GM12874 (cell line): ENCODE data around the gene KCNIP1.

ENCODE experiments used
- CTCF ChIP-seq: IDR thresholded peaks from 2 replicates; pipeline ENCODE4 v1.5.1; 2011; ENCODE audit warnings: low read depth, mild to moderate bottlenecking, control low read depth, low read length, moderate library complexity; ENCODE audit not compliant: insufficient read depth

Gene KCNIP1

GRCh38 chr5:170582644-170583330 is 79.0 kb downstream of the KCNIP1 start:
- TF ChIP-seq CTCF, result no peak

- TF ChIP-seq CTCF, result no peak
Measured at GRCh38 chr5:170584003-170584402, 80.2 kb downstream of the KCNIP1 start.

GRCh38 chr5:170584450-170585058 is 80.7 kb downstream of the KCNIP1 start:
- no peak for TF ChIP-seq CTCF

GRCh38 chr5:170585273-170585948 is 81.6 kb downstream of the KCNIP1 start:
- TF ChIP-seq CTCF, result no peak

GRCh38 chr5:170587808-170588207 is 84.0 kb downstream of the KCNIP1 start:
- TF ChIP-seq CTCF, result no peak

- no peak for TF ChIP-seq CTCF
Measured at GRCh38 chr5:170589643-170590042, 85.8 kb downstream of the KCNIP1 start.

GRCh38 chr5:170590566-170590965 is 86.7 kb downstream of the KCNIP1 start:
- no peak for TF ChIP-seq CTCF
